ENCODE measurements around the gene CUL7. TPM values are rescaled to one million over a fixed set of nuclear protein-coding genes. Genes with fewer than 3 reads are reported as not detected.

The CUL7 gene
- total RNA-seq, 1 donor from 2014 or later: 16.1 TPM

DNA sequence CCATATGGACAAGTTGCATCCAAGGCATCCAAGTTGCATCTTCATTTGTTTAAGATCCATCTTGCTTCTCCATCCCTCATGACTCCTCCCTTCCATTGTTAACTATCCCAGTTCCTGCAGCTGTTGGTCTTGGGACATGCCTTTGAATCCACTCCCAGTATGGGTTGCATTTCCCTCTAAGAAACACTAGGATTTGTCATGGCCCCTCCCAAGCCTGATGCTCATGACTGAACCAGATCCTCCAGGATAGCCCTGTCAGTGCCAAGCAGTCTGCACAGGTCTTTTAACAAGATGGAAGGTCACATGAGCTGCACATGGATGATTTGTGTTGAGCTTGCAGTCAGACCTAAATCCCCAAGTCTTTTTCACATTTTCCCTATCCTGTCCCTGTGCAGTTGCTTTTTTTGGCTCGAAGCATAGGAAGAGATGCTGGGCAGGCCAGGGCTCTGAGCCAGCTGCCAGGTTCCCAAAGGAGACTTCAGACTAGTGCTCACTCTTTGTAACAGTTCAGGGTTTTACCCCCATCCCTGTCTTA lies 65.1 kb downstream of the CUL7 start:
- no peaks in the 10 kb centered on the region for H3K9me3 ChIP-seq
- no peaks in the 10 kb centered on the region for H3K27me3 ChIP-seq (ENCODE audit: low read depth)
- peaks cover 34% of the 10 kb centered on the region for H3K36me3 ChIP-seq
- H3K4me3 ChIP-seq: no peak overlapping the region
- ATAC-seq (no peak), DNase-seq (no peak)
- TF ChIP-seq, protein P1, sequence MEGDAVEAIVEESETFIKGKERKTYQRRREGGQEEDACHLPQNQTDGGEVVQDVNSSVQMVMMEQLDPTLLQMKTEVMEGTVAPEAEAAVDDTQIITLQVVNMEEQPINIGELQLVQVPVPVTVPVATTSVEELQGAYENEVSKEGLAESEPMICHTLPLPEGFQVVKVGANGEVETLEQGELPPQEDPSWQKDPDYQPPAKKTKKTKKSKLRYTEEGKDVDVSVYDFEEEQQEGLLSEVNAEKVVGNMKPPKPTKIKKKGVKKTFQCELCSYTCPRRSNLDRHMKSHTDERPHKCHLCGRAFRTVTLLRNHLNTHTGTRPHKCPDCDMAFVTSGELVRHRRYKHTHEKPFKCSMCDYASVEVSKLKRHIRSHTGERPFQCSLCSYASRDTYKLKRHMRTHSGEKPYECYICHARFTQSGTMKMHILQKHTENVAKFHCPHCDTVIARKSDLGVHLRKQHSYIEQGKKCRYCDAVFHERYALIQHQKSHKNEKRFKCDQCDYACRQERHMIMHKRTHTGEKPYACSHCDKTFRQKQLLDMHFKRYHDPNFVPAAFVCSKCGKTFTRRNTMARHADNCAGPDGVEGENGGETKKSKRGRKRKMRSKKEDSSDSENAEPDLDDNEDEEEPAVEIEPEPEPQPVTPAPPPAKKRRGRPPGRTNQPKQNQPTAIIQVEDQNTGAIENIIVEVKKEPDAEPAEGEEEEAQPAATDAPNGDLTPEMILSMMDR (IDR thresholded peaks at IDR 0.05): no peak
- H3K27ac ChIP-seq: no peak overlapping the region
- H3K4me1 ChIP-seq: peaks cover 39% of the 10 kb centered on the region
- intact Hi-C loops (cut with DNase I): no loop called here

Other genes starting within 250 kb of the CUL7 start
- gene RPL7L1, start 174.2 kb downstream of the CUL7 start, total RNA-seq: 64.5 TPM
- 9.8 TPM for gene PTCRA, start 137.8 kb downstream of the CUL7 start, total RNA-seq
- gene CNPY3, start 124.4 kb downstream of the CUL7 start, total RNA-seq: 84.0 TPM
- 2.4 TPM for gene GNMT, start 93.1 kb downstream of the CUL7 start, total RNA-seq
- gene PEX6, start 74.7 kb downstream of the CUL7 start, total RNA-seq: 33.3 TPM
- 24.5 TPM for gene PPP2R5D, start 69.3 kb downstream of the CUL7 start, total RNA-seq
- 44.8 TPM for gene MEA1, start 39.9 kb downstream of the CUL7 start, total RNA-seq
- gene KLHDC3, start 39.6 kb downstream of the CUL7 start, total RNA-seq: 59.3 TPM
- gene RRP36, start 32.2 kb downstream of the CUL7 start, total RNA-seq: 35.3 TPM
- gene MRPL2, start 5.6 kb upstream of the CUL7 start, total RNA-seq: 40.1 TPM
- 45.2 TPM for gene KLC4, start 5.8 kb upstream of the CUL7 start, total RNA-seq
- gene PTK7, start 22.5 kb upstream of the CUL7 start, total RNA-seq: 81.0 TPM
- 29.2 TPM for gene SRF, start 117.4 kb upstream of the CUL7 start, total RNA-seq
- gene CUL9, start 128.3 kb upstream of the CUL7 start, total RNA-seq: 41.8 TPM
- 24.0 TPM for gene DNPH1, start 175.6 kb upstream of the CUL7 start, total RNA-seq
- 0.09 TPM for gene TTBK1, start 189.6 kb upstream of the CUL7 start, total RNA-seq
- not detected for gene SLC22A7, start 244.4 kb upstream of the CUL7 start, total RNA-seq